HepG2 (cell line): ENCODE measurements around the gene TAT. TPM values are rescaled to one million over a fixed set of nuclear protein-coding genes. Genes with fewer than 3 reads are reported as not detected.

Experiments
- ARNT ChIP-seq: fragments of 450-650 bp; IDR thresholded peaks from 2 replicates; pipeline ENCODE4 v1.6.1; 2017
- BORCS8-MEF2B ChIP-seq: sonication (generic); formaldehyde crosslinking; IDR thresholded peaks from 2 replicates; pipeline ENCODE4 v1.8.0; 2022; ENCODE audit warnings: mild to moderate bottlenecking, missing genetic modification reagents
- EHMT2 ChIP-seq: fragments of 200-600 bp; sonication (generic); IDR thresholded peaks from 2 replicates; pipeline ENCODE4 v1.7.0; 2017; ENCODE audit warnings: antibody characterized with exemption, low read depth, low read length, borderline replicate concordance
- HINFP ChIP-seq: sonication (generic); formaldehyde crosslinking; IDR thresholded peaks from 2 replicates; pipeline ENCODE4 v1.4.0; 2020; ENCODE audit warnings: low read depth, mild to moderate bottlenecking, missing genetic modification reagents
- MBNL3 ChIP-seq: fragments of 250-450 bp; sonication (Bioruptor Pico); conservative IDR thresholded peaks from 2 replicates; pipeline ENCODE4 v1.8.0; 2022; ENCODE audit warnings: mild to moderate bottlenecking, inconsistent platforms
- NFE2L1 ChIP-seq: sonication (generic); formaldehyde crosslinking; IDR thresholded peaks from 2 replicates; pipeline ENCODE4 v1.4.0; 2020; ENCODE audit warnings: missing genetic modification reagents, mild to moderate bottlenecking, borderline replicate concordance
- PAXIP1 ChIP-seq: sonication (generic); formaldehyde crosslinking; conservative IDR thresholded peaks from 2 replicates; pipeline ENCODE4 v1.4.0; 2020; ENCODE audit warnings: mild to moderate bottlenecking, missing genetic modification reagents, moderate library complexity
- PHF21A ChIP-seq: sonication (generic); formaldehyde crosslinking; IDR thresholded peaks from 2 replicates; pipeline ENCODE4 v1.5.0; 2020; ENCODE audit warnings: mild to moderate bottlenecking, missing genetic modification reagents
- POGZ ChIP-seq: sonication (generic); formaldehyde crosslinking; IDR thresholded peaks from 2 replicates; pipeline ENCODE4 v1.4.0; 2020; ENCODE audit warnings: mild to moderate bottlenecking, missing genetic modification reagents
- ZNF446 ChIP-seq: sonication (generic); formaldehyde crosslinking; IDR thresholded peaks from 2 replicates; pipeline ENCODE4 v1.5.0; 2020; ENCODE audit warnings: mild to moderate bottlenecking, missing genetic modification reagents
- ZNF580 ChIP-seq: IDR thresholded peaks from 2 replicates; pipeline ENCODE4 v1.6.1; 2016; ENCODE audit warnings: low read depth, borderline replicate concordance
- ZNF672 ChIP-seq: sonication (generic); formaldehyde crosslinking; IDR thresholded peaks from 2 replicates; pipeline ENCODE4 v1.8.1; 2022; ENCODE audit warnings: missing genetic modification reagents
- ZNF772 ChIP-seq: sonication (generic); formaldehyde crosslinking; IDR thresholded peaks from 2 replicates; pipeline ENCODE4 v1.5.0; 2020; ENCODE audit warnings: mild to moderate bottlenecking, missing genetic modification reagents
- ZSCAN21 ChIP-seq: sonication (generic); formaldehyde crosslinking; IDR thresholded peaks from 2 replicates; pipeline ENCODE4 v1.8.0; 2022; ENCODE audit warnings: mild to moderate bottlenecking, missing genetic modification reagents, moderate library complexity, borderline replicate concordance
- polyA plus RNA-seq, 8 experiments: library from polyadenylated mRNA; depleted of rRNA in 3 of 8; stranded (reverse) in 7 of 8; unstranded in 1 of 8; fragments of >200 nt; fragmentation: Illumina TruSeq in 4 of 8; extraction: Trizol in 4 of 8; gene quantifications; 2 replicates each; pipeline versions ENCODE4 v1.2.1 to v1.2.3, GENCODE V29; 2011 to 2016; ENCODE audit warnings: low read depth in 4 of 8, missing spikeins in 1 of 8, mixed read lengths in 1 of 8; ENCODE audit not compliant: insufficient read depth in 1 of 8
- total RNA-seq, 5 experiments: library from RNA; depleted of rRNA; stranded (reverse); fragments of >200 nt; fragmentation: Illumina TruSeq; extraction: Trizol; gene quantifications; 2 replicates each; pipeline ENCODE4 v1.2.3, GENCODE V29; 2016; ENCODE audit warnings: low read depth in 1 of 5
- TF ChIP-seq, protein P1 (sequence below): IDR thresholded peaks from 2 replicates; pipeline ENCODE4 v1.6.1; 2012; ENCODE audit warnings: low read length, improper control_type of control experiment
- TF ChIP-seq, protein P2 (sequence below): sonication (generic); formaldehyde crosslinking; IDR thresholded peaks from 2 replicates; pipeline ENCODE4 v1.5.1; 2020; ENCODE audit warnings: missing genetic modification reagents, mild to moderate bottlenecking, borderline replicate concordance

TAT gene
- total and polyA plus RNA-seq, 2 of the 13 experiments (the other 11 are each of a cell fraction or from before 2014, with no cell fraction given), result 1.6 to 5.8 TPM

GRCh38 chr16:71557954-71558582 is 18.8 kb downstream of the TAT start (continued):
- TF ChIP-seq ZNF580 (CRISPR knock-in tag) (no peak), PAXIP1 (peak; percentile 72), MBNL3 (CRISPR knock-in tag) (no peak), BORCS8-MEF2B (CRISPR knock-in tag) (no peak), ZNF672 (CRISPR knock-in tag) (no peak), ZNF446 (CRISPR knock-in tag) (no peak), PHF21A (CRISPR knock-in tag) (no peak), NFE2L1 (CRISPR knock-in tag) (no peak), EHMT2 (peak; percentile 56; the same call in 1 of the 2 replicates), ZNF772 (CRISPR knock-in tag) (no peak), POGZ (CRISPR knock-in tag) (no peak), ARNT (no peak), ZSCAN21 (CRISPR knock-in tag) (no peak), HINFP (CRISPR knock-in tag) (no peak)
- TF ChIP-seq, protein P1, sequence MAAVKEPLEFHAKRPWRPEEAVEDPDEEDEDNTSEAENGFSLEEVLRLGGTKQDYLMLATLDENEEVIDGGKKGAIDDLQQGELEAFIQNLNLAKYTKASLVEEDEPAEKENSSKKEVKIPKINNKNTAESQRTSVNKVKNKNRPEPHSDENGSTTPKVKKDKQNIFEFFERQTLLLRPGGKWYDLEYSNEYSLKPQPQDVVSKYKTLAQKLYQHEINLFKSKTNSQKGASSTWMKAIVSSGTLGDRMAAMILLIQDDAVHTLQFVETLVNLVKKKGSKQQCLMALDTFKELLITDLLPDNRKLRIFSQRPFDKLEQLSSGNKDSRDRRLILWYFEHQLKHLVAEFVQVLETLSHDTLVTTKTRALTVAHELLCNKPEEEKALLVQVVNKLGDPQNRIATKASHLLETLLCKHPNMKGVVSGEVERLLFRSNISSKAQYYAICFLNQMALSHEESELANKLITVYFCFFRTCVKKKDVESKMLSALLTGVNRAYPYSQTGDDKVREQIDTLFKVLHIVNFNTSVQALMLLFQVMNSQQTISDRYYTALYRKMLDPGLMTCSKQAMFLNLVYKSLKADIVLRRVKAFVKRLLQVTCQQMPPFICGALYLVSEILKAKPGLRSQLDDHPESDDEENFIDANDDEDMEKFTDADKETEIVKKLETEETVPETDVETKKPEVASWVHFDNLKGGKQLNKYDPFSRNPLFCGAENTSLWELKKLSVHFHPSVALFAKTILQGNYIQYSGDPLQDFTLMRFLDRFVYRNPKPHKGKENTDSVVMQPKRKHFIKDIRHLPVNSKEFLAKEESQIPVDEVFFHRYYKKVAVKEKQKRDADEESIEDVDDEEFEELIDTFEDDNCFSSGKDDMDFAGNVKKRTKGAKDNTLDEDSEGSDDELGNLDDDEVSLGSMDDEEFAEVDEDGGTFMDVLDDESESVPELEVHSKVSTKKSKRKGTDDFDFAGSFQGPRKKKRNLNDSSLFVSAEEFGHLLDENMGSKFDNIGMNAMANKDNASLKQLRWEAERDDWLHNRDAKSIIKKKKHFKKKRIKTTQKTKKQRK, result no peak
- TF ChIP-seq, protein P2, sequence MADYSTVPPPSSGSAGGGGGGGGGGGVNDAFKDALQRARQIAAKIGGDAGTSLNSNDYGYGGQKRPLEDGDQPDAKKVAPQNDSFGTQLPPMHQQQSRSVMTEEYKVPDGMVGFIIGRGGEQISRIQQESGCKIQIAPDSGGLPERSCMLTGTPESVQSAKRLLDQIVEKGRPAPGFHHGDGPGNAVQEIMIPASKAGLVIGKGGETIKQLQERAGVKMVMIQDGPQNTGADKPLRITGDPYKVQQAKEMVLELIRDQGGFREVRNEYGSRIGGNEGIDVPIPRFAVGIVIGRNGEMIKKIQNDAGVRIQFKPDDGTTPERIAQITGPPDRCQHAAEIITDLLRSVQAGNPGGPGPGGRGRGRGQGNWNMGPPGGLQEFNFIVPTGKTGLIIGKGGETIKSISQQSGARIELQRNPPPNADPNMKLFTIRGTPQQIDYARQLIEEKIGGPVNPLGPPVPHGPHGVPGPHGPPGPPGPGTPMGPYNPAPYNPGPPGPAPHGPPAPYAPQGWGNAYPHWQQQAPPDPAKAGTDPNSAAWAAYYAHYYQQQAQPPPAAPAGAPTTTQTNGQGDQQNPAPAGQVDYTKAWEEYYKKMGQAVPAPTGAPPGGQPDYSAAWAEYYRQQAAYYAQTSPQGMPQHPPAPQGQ (CRISPR knock-in tag), result no peak
